GM23338 (cell line): ENCODE data around the gene VPS8. TPM values are rescaled to one million over a fixed set of nuclear protein-coding genes. Genes with fewer than 3 reads are reported as not detected.

Source experiments
- CREB1 ChIP-seq: fragments of 250-450 bp; sonication (Bioruptor Pico); IDR thresholded peaks from 2 replicates; pipeline ENCODE4 v1.5.0; 2020; ENCODE audit warnings: low read depth, mild to moderate bottlenecking, moderate library complexity
- CTCF ChIP-seq, 2 experiments: fragments of 200-600 bp in 1 of 2; sonication (generic) in 1 of 2; conservative IDR thresholded peaks; 2 replicates each; pipeline versions ENCODE4 v1.5.1 to v1.6.1; 2016 to 2017; ENCODE audit warnings: antibody characterized with exemption in 2 of 2, low read depth in 2 of 2, mild to moderate bottlenecking in 2 of 2, moderate library complexity in 1 of 2
- NANOG ChIP-seq: IDR thresholded peaks from 2 replicates; pipeline ENCODE4 v1.6.1; 2016; ENCODE audit warnings: antibody characterized with exemption, borderline replicate concordance
- REST ChIP-seq: IDR thresholded peaks from one replicate; pipeline ENCODE4 v1.6.1; 2018; ENCODE audit warnings: antibody characterized with exemption; ENCODE audit not compliant: unreplicated experiment
- ZNF462 ChIP-seq: fragments of 250-450 bp; sonication (Bioruptor Pico); IDR thresholded peaks from 2 replicates; pipeline ENCODE4 v1.5.0; 2020; ENCODE audit warnings: mild to moderate bottlenecking, moderate library complexity
- polyA plus RNA-seq: library from polyadenylated mRNA; unstranded; fragments of >200 nt; fragmentation: Nextera tagmentation; extraction: Ambion mirVana; gene quantifications from 2 replicates; pipeline ENCODE4 v1.2.1, GENCODE V29; 2016
- total RNA-seq: library from RNA; depleted of rRNA; stranded (reverse); fragments of >200 nt; shearing (Covaris generic); gene quantifications from 2 replicates; pipeline ENCODE4 v1.2.3, GENCODE V29; 2014

VPS8 gene
- total and polyA plus RNA-seq, 2 experiments from 2014 or later: 17.3 to 45.5 TPM

- TF ChIP-seq ZNF462 (no peak), CREB1 (no peak), NANOG (no peak), REST (no peak), CTCF (conservative IDR thresholded peaks at IDR 0.05; ENCODE audit: low read depth in 2 of 2) (no peak)
Observed at GRCh38 chr3:184765047-184765729, 46.8 kb upstream of the VPS8 start (continued).
